ENCODE results near the gene SPN.

- TF ChIP-seq SREBF2 (IDR thresholded peaks at IDR 0.05) = no peak
- TF ChIP-seq RCOR1 (IDR thresholded peaks at IDR 0.05; ENCODE audit: low read depth, low read length) = no peak
- TF ChIP-seq CTCF (IDR thresholded peaks at IDR 0.05) = no peak
- TF ChIP-seq RAD21 (conservative IDR thresholded peaks at IDR 0.05 in 1 of 2, IDR thresholded peaks at IDR 0.05 in 1 of 2) = no peak
- no peak for TF ChIP-seq MAX (IDR thresholded peaks at IDR 0.05)
- no peak for TF ChIP-seq CEBPB (IDR thresholded peaks at IDR 0.05)
- no peak for TF ChIP-seq CHD2 (IDR thresholded peaks at IDR 0.05; ENCODE audit: low read length, partially characterized antibody)
Measured at GRCh38 chr16:29714972-29715371, 51.9 kb downstream of the SPN start.

Data from A549 (cell line).